ENCODE data around the gene ZNF785.
A peak's percentile ranks its signal among the peaks of the same experiment; 100 is the strongest.

ZNF785 gene

GRCh38 chr16:30535106-30535776, 50.3 kb downstream of the ZNF785 start:
- peaks cover 54% of the 10 kb centered on the region for H3K79me2 ChIP-seq (ENCODE audit: insufficient read depth, low read length)
- no peaks in the 10 kb centered on the region for H3K9me3 ChIP-seq (ENCODE audit: insufficient read depth, low read length, severe bottlenecking)
- H4K20me1 ChIP-seq (ENCODE audit: insufficient read depth, low read length): no peaks in the 10 kb centered on the region
- H3K4me3 ChIP-seq (ENCODE audit: low read depth in 1 of 2, low read length in 2 of 2): peak overlapping the region; percentile 49 to 71
- peak overlapping the region; percentile 96 for H3K27ac ChIP-seq (ENCODE audit: low read length)
- no peaks in the 10 kb centered on the region for H3K27me3 ChIP-seq (ENCODE audit: insufficient read depth, low read length, poor library complexity)
- ATAC-seq (ENCODE audit: insufficient read depth, low read depth) (peak; percentile 30), DNase-seq (peak; percentile 69)
- peak overlapping the region; percentile 70 for H3K9ac ChIP-seq (ENCODE audit: low read depth, low read length)
- H2AFZ ChIP-seq (ENCODE audit: low read depth, low read length): peak overlapping the region; percentile 85
- H3K4me1 ChIP-seq (ENCODE audit: insufficient read depth, low read length): peaks cover 36% of the 10 kb centered on the region
- no peak for TF ChIP-seq EZH2 (IDR thresholded peaks at IDR 0.05; ENCODE audit: borderline replicate concordance, low read depth, low read length, severe bottlenecking)
- no peak for TF ChIP-seq CTCF (IDR thresholded peaks at IDR 0.05; ENCODE audit: borderline replicate concordance, extremely low read depth, low read length, poor library complexity, severe bottlenecking)
- peak overlapping the region; percentile 66 for H3K4me2 ChIP-seq (ENCODE audit: insufficient read depth, low read length)
- peaks cover 50% of the 10 kb centered on the region for H3K36me3 ChIP-seq (ENCODE audit: insufficient read depth, low read length)

- Histone ChIP-seq H3K36me3 (ENCODE audit: insufficient read depth, low read length) (peaks cover 48% of the 10 kb centered on the region), H3K4me1 (ENCODE audit: insufficient read depth, low read length) (peaks cover 36% of the 10 kb centered on the region), H3K9ac (ENCODE audit: low read depth, low read length) (peak within 1 kb of the TSS; percentile 70), H3K27me3 (ENCODE audit: insufficient read depth, low read length, poor library complexity) (no peaks in the 10 kb centered on the region), H3K9me3 (ENCODE audit: insufficient read depth, low read length, severe bottlenecking) (no peaks in the 10 kb centered on the region), H3K27ac (ENCODE audit: low read length) (peak within 1 kb of the TSS; percentile 96), H2AFZ (ENCODE audit: low read depth, low read length) (peak within 1 kb of the TSS; percentile 85), H4K20me1 (ENCODE audit: insufficient read depth, low read length) (no peaks in the 10 kb centered on the region), H3K79me2 (ENCODE audit: insufficient read depth, low read length) (peaks cover 54% of the 10 kb centered on the region), H3K4me2 (ENCODE audit: insufficient read depth, low read length) (peak within 1 kb of the TSS; percentile 66), H3K4me3 (ENCODE audit: low read depth in 1 of 2, low read length in 2 of 2) (peak within 1 kb of the TSS; percentile 49 to 71)
- DNase-seq (peak; percentile 96), ATAC-seq (ENCODE audit: insufficient read depth, low read depth) (peak; percentile 84)
- TF ChIP-seq EZH2 (IDR thresholded peaks at IDR 0.05; ENCODE audit: borderline replicate concordance, low read depth, low read length, severe bottlenecking): no peak
- peak; percentile 2 for TF ChIP-seq CTCF (IDR thresholded peaks at IDR 0.05; ENCODE audit: borderline replicate concordance, extremely low read depth, low read length, poor library complexity, severe bottlenecking)
Observed at GRCh38 chr16:30534368-30535105, 51.0 kb downstream of the ZNF785 start, which contains the start of gene ZNF747. Gene ZNF747, minus strand, starts transcription at chr16:30534858. Its CDS starts 179 bp downstream, at chr16:30534679.

GRCh38 chr16:30533748-30534367, 51.6 kb downstream of the ZNF785 start:
- peaks cover 41% of the 10 kb centered on the region for H3K4me1 ChIP-seq (ENCODE audit: insufficient read depth, low read length)
- ATAC-seq (ENCODE audit: insufficient read depth, low read depth): peak; percentile 2; the same call in 1 of the 3 replicates
- peak overlapping the region; percentile 66 for H3K4me2 ChIP-seq (ENCODE audit: insufficient read depth, low read length)
- H3K4me3 ChIP-seq (ENCODE audit: low read depth in 1 of 2, low read length in 2 of 2): peak overlapping the region; percentile 49 to 71
- peak overlapping the region; percentile 85 for H2AFZ ChIP-seq (ENCODE audit: low read depth, low read length)
- no peak for TF ChIP-seq EZH2 (IDR thresholded peaks at IDR 0.05; ENCODE audit: borderline replicate concordance, low read depth, low read length, severe bottlenecking)
- no peak for TF ChIP-seq CTCF (IDR thresholded peaks at IDR 0.05; ENCODE audit: borderline replicate concordance, extremely low read depth, low read length, poor library complexity, severe bottlenecking)
- peak; percentile 38 for DNase-seq
- peak overlapping the region; percentile 70 for H3K9ac ChIP-seq (ENCODE audit: low read depth, low read length)
- no peaks in the 10 kb centered on the region for H4K20me1 ChIP-seq (ENCODE audit: insufficient read depth, low read length)
- H3K27me3 ChIP-seq (ENCODE audit: insufficient read depth, low read length, poor library complexity): no peaks in the 10 kb centered on the region
- H3K9me3 ChIP-seq (ENCODE audit: insufficient read depth, low read length, severe bottlenecking): no peaks in the 10 kb centered on the region
- peak overlapping the region; percentile 96 for H3K27ac ChIP-seq (ENCODE audit: low read length)
- H3K36me3 ChIP-seq (ENCODE audit: insufficient read depth, low read length): peaks cover 43% of the 10 kb centered on the region
- peaks cover 50% of the 10 kb centered on the region for H3K79me2 ChIP-seq (ENCODE audit: insufficient read depth, low read length)
